ENCODE data around the gene NDUFB10.

DNA sequence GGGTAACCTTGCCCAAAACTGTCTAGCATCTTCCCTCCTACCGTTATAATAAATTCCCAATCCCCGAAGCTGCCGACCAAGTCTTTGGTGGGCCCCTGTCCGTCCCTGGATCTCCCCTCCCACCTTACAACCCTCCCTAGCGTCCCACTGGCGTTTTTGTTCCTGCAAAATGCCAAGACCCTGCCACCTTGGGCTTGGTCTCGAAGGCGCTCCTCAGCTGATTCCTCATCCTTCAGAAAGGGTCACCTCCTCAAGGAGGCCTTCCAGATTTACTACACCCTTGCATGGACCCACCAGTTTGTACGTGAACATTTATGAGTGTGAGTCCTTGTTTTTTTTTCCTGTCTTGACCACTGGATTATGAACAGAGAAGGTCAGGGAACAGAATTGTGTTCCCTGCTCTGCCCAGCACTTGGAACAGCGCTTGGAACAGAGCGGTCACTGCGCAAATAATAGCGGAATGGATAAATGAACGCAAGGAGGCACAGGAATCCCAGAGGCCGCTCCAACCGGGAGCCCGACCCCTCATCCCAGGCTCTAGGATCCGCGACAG lies 23.7 kb downstream of the NDUFB10 start:
- no peak for TF ChIP-seq MXI1 (IDR thresholded peaks at IDR 0.05; ENCODE audit: low read depth, low read length)
- TF ChIP-seq, protein P1, sequence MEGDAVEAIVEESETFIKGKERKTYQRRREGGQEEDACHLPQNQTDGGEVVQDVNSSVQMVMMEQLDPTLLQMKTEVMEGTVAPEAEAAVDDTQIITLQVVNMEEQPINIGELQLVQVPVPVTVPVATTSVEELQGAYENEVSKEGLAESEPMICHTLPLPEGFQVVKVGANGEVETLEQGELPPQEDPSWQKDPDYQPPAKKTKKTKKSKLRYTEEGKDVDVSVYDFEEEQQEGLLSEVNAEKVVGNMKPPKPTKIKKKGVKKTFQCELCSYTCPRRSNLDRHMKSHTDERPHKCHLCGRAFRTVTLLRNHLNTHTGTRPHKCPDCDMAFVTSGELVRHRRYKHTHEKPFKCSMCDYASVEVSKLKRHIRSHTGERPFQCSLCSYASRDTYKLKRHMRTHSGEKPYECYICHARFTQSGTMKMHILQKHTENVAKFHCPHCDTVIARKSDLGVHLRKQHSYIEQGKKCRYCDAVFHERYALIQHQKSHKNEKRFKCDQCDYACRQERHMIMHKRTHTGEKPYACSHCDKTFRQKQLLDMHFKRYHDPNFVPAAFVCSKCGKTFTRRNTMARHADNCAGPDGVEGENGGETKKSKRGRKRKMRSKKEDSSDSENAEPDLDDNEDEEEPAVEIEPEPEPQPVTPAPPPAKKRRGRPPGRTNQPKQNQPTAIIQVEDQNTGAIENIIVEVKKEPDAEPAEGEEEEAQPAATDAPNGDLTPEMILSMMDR (IDR thresholded peaks at IDR 0.05 in 2 of 3, conservative IDR thresholded peaks at IDR 0.05 in 1 of 3; ENCODE audit: control insufficient read depth in 2 of 3, extremely low read depth in 1 of 3, insufficient read depth in 1 of 3, low read depth in 3 of 3, low read length in 3 of 3), result peak in 1 of 3 experiments; percentile 11; a peak in 1 of 6 replicates
- TF ChIP-seq RELA (IDR thresholded peaks at IDR 0.05; ENCODE audit: borderline replicate concordance, partially characterized antibody), result no peak

All from GM12878 (cell line).